H1 (cell line): ENCODE data around the gene UROS. TPM values are rescaled to one million over a fixed set of nuclear protein-coding genes. Genes with fewer than 3 reads are reported as not detected.

Source experiments
- CTCF ChIA-PET: fragments of 300-600 bp; sonication (Branson Sonifier 250); formaldehyde crosslinking; loops from one replicate; lab custom pipeline; 2021; ENCODE audit not compliant: partially characterized antibody; lab: Charles Lee
- POLR2A ChIA-PET: fragments of 300-600 bp; sonication (Branson Sonifier 250); formaldehyde crosslinking; loops from one replicate; lab custom pipeline; 2021; ENCODE audit warnings: inconsistent platforms; ENCODE audit not compliant: partially characterized antibody; lab: Charles Lee
- DNase-seq, 2 experiments: peaks; one replicate each; pipeline versions ENCODE4 v3.0.0 to v3.0.0-alpha.2; 2010 to 2022; ENCODE audit warnings: low spot score in 2 of 2, low read depth in 1 of 2, mixed read lengths in 1 of 2
- FAIRE-seq: peaks from 2 replicates; lab custom pipeline; 2011; peaks lifted over from hg19 to GRCh38; lab: Jason Lieb, UNC
- H2AFZ ChIP-seq: 2 replicates; pipeline ENCODE4 v1.8.1; 2012; ENCODE audit warnings: low read length, inconsistent platforms
- H2AK5ac ChIP-seq: 2 replicates; pipeline ENCODE4 v1.6.1; 2013; ENCODE audit warnings: low read depth, low read length
- H2BK120ac ChIP-seq: replicated peaks from 2 replicates; pipeline ENCODE3; 2013; ENCODE audit warnings: low read depth, low read length, inconsistent platforms
- H2BK12ac ChIP-seq: 2 replicates; pipeline ENCODE4 v1.6.1; 2013; ENCODE audit warnings: low read depth, low read length
- H2BK15ac ChIP-seq: 2 replicates; pipeline ENCODE4 v1.6.1; 2013; ENCODE audit warnings: low read length
- H2BK20ac ChIP-seq: 2 replicates; pipeline ENCODE4 v1.6.1; 2013; ENCODE audit warnings: low read length
- H2BK5ac ChIP-seq: 2 replicates; pipeline ENCODE4 v1.6.1; 2013; ENCODE audit warnings: low read depth, low read length
- H3K14ac ChIP-seq: 2 replicates; pipeline ENCODE4 v1.6.1; 2013; ENCODE audit warnings: inconsistent platforms; ENCODE audit not compliant: insufficient read length
- H3K18ac ChIP-seq: 2 replicates; pipeline ENCODE4 v1.6.1; 2013; ENCODE audit warnings: low read length; ENCODE audit errors: extremely low read depth
- H3K23ac ChIP-seq: 2 replicates; pipeline ENCODE4 v1.6.1; 2013; ENCODE audit warnings: inconsistent platforms; ENCODE audit not compliant: insufficient read length
- H3K23me2 ChIP-seq: 2 replicates; pipeline ENCODE4 v1.6.1; 2013; ENCODE audit warnings: low read depth, low read length
- H3K27ac ChIP-seq: 2 replicates; pipeline ENCODE4 v1.6.1; 2011; ENCODE audit warnings: low read depth, low read length, inconsistent platforms
- H3K27me3 ChIP-seq, 4 experiments: replicated peaks in 1 of 4; 1 replicate in 1 of 4; 2 replicates in 3 of 4; pipeline versions ENCODE4 v1.6.1 to v1.8.1; 2011 to 2013; ENCODE audit warnings: low read length in 3 of 4, mild to moderate bottlenecking in 3 of 4, inconsistent platforms in 2 of 4, mixed read lengths in 2 of 4, moderate library complexity in 1 of 4; ENCODE audit not compliant: control insufficient read depth in 3 of 4, insufficient read depth in 3 of 4; ENCODE audit errors: extremely low read depth in 1 of 4
- H3K36me3 ChIP-seq, 4 experiments: 2 replicates each; pipeline versions ENCODE4 v1.6.1 to v1.8.1; 2011 to 2013; ENCODE audit warnings: mild to moderate bottlenecking in 4 of 4, low read length in 3 of 4, moderate library complexity in 2 of 4, control low read depth in 1 of 4, inconsistent platforms in 1 of 4; ENCODE audit not compliant: insufficient read depth in 4 of 4, control insufficient read depth in 2 of 4
- H3K4ac ChIP-seq: replicated peaks from 2 replicates; pipeline ENCODE3; 2013; ENCODE audit warnings: low read length, low read depth, mixed read lengths, inconsistent platforms; ENCODE audit not compliant: insufficient read length
- H3K4me1 ChIP-seq, 4 experiments: replicated peaks in 1 of 4; 1 replicate in 1 of 4; 2 replicates in 3 of 4; pipeline versions ENCODE4 v1.6.1 to v1.8.1; 2011 to 2013; ENCODE audit warnings: low read length in 3 of 4, inconsistent platforms in 2 of 4, mixed read lengths in 1 of 4; ENCODE audit not compliant: insufficient read depth in 4 of 4, control insufficient read depth in 3 of 4
- H3K4me2 ChIP-seq, 2 experiments: 2 replicates each; pipeline versions ENCODE4 v1.6.1 to v1.8.1; 2011 to 2013; ENCODE audit warnings: low read depth in 2 of 2, low read length in 2 of 2, control low read depth in 1 of 2, inconsistent platforms in 1 of 2, mild to moderate bottlenecking in 1 of 2; ENCODE audit not compliant: insufficient read depth in 1 of 2
- H3K4me3 ChIP-seq, 4 experiments: fragments of 200-600, 300-600 bp in 1 of 4; sonication (generic), shearing (Covaris generic), sonication (Bioruptor Twin) in 1 of 4; 2 replicates each; pipeline versions ENCODE4 v1.5.1 to v1.8.1; 2011 to 2016; ENCODE audit warnings: low read length in 4 of 4, low read depth in 3 of 4, control low read depth in 2 of 4, inconsistent platforms in 2 of 4, mild to moderate bottlenecking in 2 of 4, mixed read lengths in 1 of 4, moderate library complexity in 1 of 4; ENCODE audit not compliant: insufficient read depth in 2 of 4; ENCODE audit errors: extremely low read depth in 1 of 4
- H3K56ac ChIP-seq: replicated peaks from 2 replicates; pipeline ENCODE3; 2013; ENCODE audit warnings: low read depth, mild to moderate bottlenecking, mixed read lengths, low read length, inconsistent platforms; ENCODE audit not compliant: insufficient read length
- H3K79me1 ChIP-seq: 2 replicates; pipeline ENCODE4 v1.6.1; 2013; ENCODE audit warnings: low read depth, low read length, control low read depth
- H3K79me2 ChIP-seq, 2 experiments: 2 replicates each; pipeline versions ENCODE4 v1.6.1 to v1.8.1; 2012 to 2013; ENCODE audit warnings: low read length in 2 of 2, mild to moderate bottlenecking in 2 of 2, inconsistent platforms in 1 of 2; ENCODE audit not compliant: insufficient read depth in 2 of 2, control insufficient read depth in 1 of 2
- H3K9ac ChIP-seq, 4 experiments: replicated peaks in 1 of 4; 1 replicate in 1 of 4; 2 replicates in 3 of 4; pipeline versions ENCODE4 v1.6.1 to v1.8.1; 2011 to 2013; ENCODE audit warnings: low read depth in 3 of 4, low read length in 3 of 4, control low read depth in 2 of 4, mild to moderate bottlenecking in 2 of 4, moderate library complexity in 2 of 4, inconsistent platforms in 1 of 4; ENCODE audit errors: extremely low read depth in 1 of 4
- H3K9me3 ChIP-seq, 2 experiments: 2 replicates each; pipeline versions ENCODE4 v1.6.1 to v1.8.1; 2012 to 2013; ENCODE audit warnings: mild to moderate bottlenecking in 2 of 2, moderate library complexity in 2 of 2, control low read depth in 1 of 2, inconsistent platforms in 1 of 2, low read depth in 1 of 2, low read length in 1 of 2, mixed read lengths in 1 of 2; ENCODE audit not compliant: insufficient read depth in 2 of 2
- H4K20me1 ChIP-seq, 2 experiments: replicated peaks in 1 of 2; 2 replicates each; pipeline versions ENCODE3 to v1.8.1; 2011 to 2013; ENCODE audit warnings: inconsistent platforms in 2 of 2, low read length in 2 of 2, mild to moderate bottlenecking in 1 of 2; ENCODE audit not compliant: insufficient read depth in 2 of 2, control insufficient read depth in 1 of 2
- H4K5ac ChIP-seq: 2 replicates; pipeline ENCODE4 v1.6.1; 2013; ENCODE audit warnings: low read length, low read depth, mixed read lengths, inconsistent platforms; ENCODE audit not compliant: insufficient read length
- H4K8ac ChIP-seq: 2 replicates; pipeline ENCODE4 v1.8.0; 2013; ENCODE audit warnings: mild to moderate bottlenecking, moderate library complexity, low read length, inconsistent platforms; ENCODE audit not compliant: insufficient read depth; ENCODE audit errors: extremely low read depth
- H4K91ac ChIP-seq: replicated peaks from 2 replicates; pipeline ENCODE3; 2013; ENCODE audit warnings: low read length, mixed read lengths, inconsistent platforms; ENCODE audit not compliant: insufficient read length
- CBX8 ChIP-seq: fragments of 300-800, 300-1000 bp; sonication (generic); IDR thresholded peaks from 2 replicates; pipeline ENCODE4 v1.7.1; 2016; ENCODE audit warnings: low read depth, low read length, borderline replicate concordance
- POLR2A ChIP-seq, 2 experiments: IDR thresholded peaks; 1 replicate in 1 of 2; 2 replicates in 1 of 2; pipeline ENCODE4 v1.6.1; 2011; ENCODE audit warnings: low read depth in 2 of 2, low read length in 2 of 2, mild to moderate bottlenecking in 2 of 2; ENCODE audit errors: control extremely low read depth in 1 of 2
- WGBS, 2 experiments: shearing (Covaris generic) in 1 of 2; methylation state at CpG; one replicate each; pipeline versions ENCODE4 v1.1.6 to v1.1.7; 2013 to 2015; ENCODE audit warnings: low lambda C conversion rate in 2 of 2, mixed read lengths in 2 of 2, inconsistent platforms in 1 of 2, low coverage in 1 of 2, missing lambda C conversion rate in 1 of 2; ENCODE audit not compliant: insufficient replicate concordance in 2 of 2, insufficient coverage in 1 of 2, insufficient read length in 1 of 2; ENCODE audit errors: extremely low coverage in 1 of 2, missing lambda C conversion rate in 1 of 2; 5-methylcytosine and 5-hydroxymethylcytosine counted together
- polyA plus RNA-seq, 7 experiments: library from polyadenylated mRNA; depleted of rRNA in 3 of 7; stranded (reverse) in 5 of 7; unstranded in 2 of 7; fragments of >200 nt in 5 of 7; fragments of 200-250 nt in 2 of 7; gene quantifications; 1 replicate in 5 of 7; 2 replicates in 1 of 7; 4 replicates in 1 of 7; pipeline versions ENCODE4 v1.2.1 to v1.2.3, GENCODE V29; 2011 to 2013; ENCODE audit warnings: missing spikeins in 2 of 7, mixed read lengths in 2 of 7
- total RNA-seq: library from RNA; stranded (reverse); fragmentation: NEBNext Ultra II Directional; extraction: Animal tissue kit (Norgen Biotek cat#: 25700); gene quantifications from 2 replicates; pipeline ENCODE4 v1.2.1, GENCODE V29; 2021

The UROS gene
- total and polyA plus RNA-seq, 2 of the 8 experiments (the other 6 are each of a cell fraction or from before 2014, with no cell fraction given) = 45.6 to 58.0 TPM

DNA sequence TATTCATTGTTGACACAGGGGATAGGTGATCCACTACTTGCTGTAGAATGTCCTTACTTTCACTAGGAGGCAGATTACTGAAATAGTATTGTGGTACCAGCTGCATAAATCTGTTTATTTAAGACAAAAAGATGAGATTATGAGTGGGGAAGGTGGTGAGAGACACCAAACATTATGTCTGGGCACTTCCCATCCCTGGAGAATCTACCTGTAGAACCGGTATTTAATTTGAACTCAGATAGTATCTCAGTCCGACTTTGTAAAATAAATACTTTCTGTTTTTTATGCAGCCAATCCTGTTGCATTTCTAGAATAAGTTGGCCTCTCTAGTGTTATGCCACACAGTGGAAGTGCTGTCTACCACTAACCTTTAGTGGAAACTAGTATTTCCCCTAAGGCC is 13.7 kb upstream of the UROS start:
- Histone ChIP-seq H4K8ac (no peak overlapping the region), H2AFZ (no peak overlapping the region), H2BK15ac (no peak overlapping the region), H3K23ac (no peak overlapping the region), H3K56ac (no peak overlapping the region), H4K20me1 (peaks cover 5 to 11% of the 10 kb centered on the region in 2 experiments), H3K4ac (no peak overlapping the region), H4K5ac (no peak overlapping the region), H3K14ac (no peak overlapping the region), H2BK120ac (no peak overlapping the region), H3K79me1 (no peaks in the 10 kb centered on the region), H3K23me2 (no peaks in the 10 kb centered on the region), H2AK5ac (no peak overlapping the region), H3K9ac (no peak overlapping the region), H3K4me3 (no peak overlapping the region), H2BK5ac (no peak overlapping the region), H4K91ac (no peak overlapping the region), H3K4me1 (no peaks in the 10 kb centered on the region), H2BK12ac (no peak overlapping the region), H3K27ac (no peak overlapping the region), H3K4me2 (no peak overlapping the region), H3K36me3 (peaks cover 26 to 75% (median 55%) of the 10 kb centered on the region in 4 experiments), H3K18ac (no peak overlapping the region), H3K27me3 (no peaks in the 10 kb centered on the region), H3K79me2 (no peaks in the 10 kb centered on the region), H3K9me3 (no peaks in the 10 kb centered on the region), H2BK20ac (no peak overlapping the region)
- FAIRE-seq (no peak), DNase-seq (no peak)
- peak in 1 of 2 experiments; percentile 8; a peak in 1 of 3 replicates for TF ChIP-seq POLR2A (IDR thresholded peaks at IDR 0.05; ENCODE audit: control extremely low read depth in 1 of 2, low read depth in 2 of 2, low read length in 2 of 2)
- no peak for TF ChIP-seq CBX8
- ChIA-PET POLR2A (interaction anchor here (1.3 to 1.6 kb wide), 3 partner anchors 8 to 22 kb away, joined by 3 to 5 read pairs (median 4); no protein-coding TSS in a partner anchor), CTCF (no interaction called here)
- 76% methylated on average over 2 of the region's 2 CpGs; no CpG with 5 or more reads in 1 of the 2 experiments for WGBS, 2 experiments
